Measurements from ENCODE around the gene PCDHGA1.

DNA sequence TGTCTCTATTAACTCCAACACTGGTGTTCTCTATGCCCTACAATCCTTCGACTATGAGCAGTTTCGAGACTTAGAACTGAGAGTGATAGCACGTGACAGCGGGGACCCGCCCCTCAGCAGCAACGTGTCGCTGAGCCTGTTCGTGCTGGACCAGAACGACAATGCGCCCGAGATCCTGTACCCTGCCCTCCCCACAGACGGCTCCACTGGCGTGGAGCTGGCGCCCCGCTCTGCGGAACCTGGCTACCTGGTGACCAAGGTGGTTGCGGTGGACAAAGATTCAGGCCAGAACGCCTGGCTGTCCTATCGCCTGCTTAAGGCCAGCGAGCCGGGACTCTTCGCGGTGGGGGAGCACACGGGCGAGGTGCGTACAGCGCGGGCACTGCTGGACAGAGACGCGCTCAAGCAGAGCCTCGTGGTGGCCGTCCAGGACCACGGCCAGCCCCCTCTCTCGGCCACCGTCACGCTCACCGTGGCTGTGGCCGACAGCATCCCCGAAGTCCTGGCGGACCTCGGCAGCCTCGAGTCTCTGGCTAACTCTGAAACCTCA is 92.5 kb downstream of the PCDHGA1 start:
- TF ChIP-seq, protein P1, sequence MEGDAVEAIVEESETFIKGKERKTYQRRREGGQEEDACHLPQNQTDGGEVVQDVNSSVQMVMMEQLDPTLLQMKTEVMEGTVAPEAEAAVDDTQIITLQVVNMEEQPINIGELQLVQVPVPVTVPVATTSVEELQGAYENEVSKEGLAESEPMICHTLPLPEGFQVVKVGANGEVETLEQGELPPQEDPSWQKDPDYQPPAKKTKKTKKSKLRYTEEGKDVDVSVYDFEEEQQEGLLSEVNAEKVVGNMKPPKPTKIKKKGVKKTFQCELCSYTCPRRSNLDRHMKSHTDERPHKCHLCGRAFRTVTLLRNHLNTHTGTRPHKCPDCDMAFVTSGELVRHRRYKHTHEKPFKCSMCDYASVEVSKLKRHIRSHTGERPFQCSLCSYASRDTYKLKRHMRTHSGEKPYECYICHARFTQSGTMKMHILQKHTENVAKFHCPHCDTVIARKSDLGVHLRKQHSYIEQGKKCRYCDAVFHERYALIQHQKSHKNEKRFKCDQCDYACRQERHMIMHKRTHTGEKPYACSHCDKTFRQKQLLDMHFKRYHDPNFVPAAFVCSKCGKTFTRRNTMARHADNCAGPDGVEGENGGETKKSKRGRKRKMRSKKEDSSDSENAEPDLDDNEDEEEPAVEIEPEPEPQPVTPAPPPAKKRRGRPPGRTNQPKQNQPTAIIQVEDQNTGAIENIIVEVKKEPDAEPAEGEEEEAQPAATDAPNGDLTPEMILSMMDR (conservative IDR thresholded peaks at IDR 0.05; ENCODE audit: low read depth, low read length) = no peak
- TF ChIP-seq RCOR1 (IDR thresholded peaks at IDR 0.05; ENCODE audit: insufficient replicate concordance, low read length) (no peak), BHLHE40 (IDR thresholded peaks at IDR 0.05; ENCODE audit: low read depth, low read length) (no peak), CEBPB (IDR thresholded peaks at IDR 0.05; ENCODE audit: low read depth, low read length) (no peak), RAD21 (IDR thresholded peaks at IDR 0.05; ENCODE audit: low read length) (no peak), MAZ (IDR thresholded peaks at IDR 0.05; ENCODE audit: borderline replicate concordance, low read depth, low read length) (no peak), POLR2A (IDR thresholded peaks at IDR 0.05; ENCODE audit: low read depth, low read length) (no peak), SMC3 (IDR thresholded peaks at IDR 0.05; ENCODE audit: low read depth, low read length) (no peak), MAFK (IDR thresholded peaks at IDR 0.05; ENCODE audit: low read depth, low read length) (no peak)
- TF ChIP-seq, protein P2, sequence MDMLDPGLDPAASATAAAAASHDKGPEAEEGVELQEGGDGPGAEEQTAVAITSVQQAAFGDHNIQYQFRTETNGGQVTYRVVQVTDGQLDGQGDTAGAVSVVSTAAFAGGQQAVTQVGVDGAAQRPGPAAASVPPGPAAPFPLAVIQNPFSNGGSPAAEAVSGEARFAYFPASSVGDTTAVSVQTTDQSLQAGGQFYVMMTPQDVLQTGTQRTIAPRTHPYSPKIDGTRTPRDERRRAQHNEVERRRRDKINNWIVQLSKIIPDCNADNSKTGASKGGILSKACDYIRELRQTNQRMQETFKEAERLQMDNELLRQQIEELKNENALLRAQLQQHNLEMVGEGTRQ (IDR thresholded peaks at IDR 0.05; ENCODE audit: low read depth, low read length) = no peak
